ENCODE results near the gene ABCB8.

DNA sequence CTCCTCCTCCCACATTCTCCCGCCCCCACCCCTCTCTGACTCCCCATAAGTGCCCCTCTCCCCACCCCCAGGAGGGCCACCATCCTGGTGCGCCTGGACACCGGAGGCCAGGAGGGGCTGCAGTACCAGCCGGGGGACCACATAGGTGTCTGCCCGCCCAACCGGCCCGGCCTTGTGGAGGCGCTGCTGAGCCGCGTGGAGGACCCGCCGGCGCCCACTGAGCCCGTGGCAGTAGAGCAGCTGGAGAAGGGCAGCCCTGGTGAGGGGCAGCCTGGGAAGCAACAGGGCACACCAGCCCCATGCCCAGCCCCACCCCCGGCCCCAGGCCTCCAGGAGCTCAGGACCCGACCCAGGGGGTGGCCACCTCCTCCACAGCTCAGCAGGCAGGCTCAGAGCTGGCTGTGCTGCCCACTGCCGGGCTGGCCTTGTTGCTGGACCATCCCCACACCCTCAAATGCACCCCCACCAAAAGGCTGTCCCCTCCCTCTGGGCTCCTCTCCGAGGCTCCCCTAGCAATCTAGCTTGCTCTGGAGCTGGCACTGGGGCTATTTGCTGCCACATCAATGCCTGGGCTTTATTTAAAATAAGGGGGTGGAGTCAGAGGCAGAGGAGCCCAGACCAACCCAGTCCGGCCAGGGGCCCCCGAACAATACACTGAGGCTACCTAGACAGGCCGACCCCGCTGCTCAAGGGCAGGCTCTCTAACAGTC, 18.8 kb upstream of the ABCB8 start:
- TF ChIP-seq, protein P1, sequence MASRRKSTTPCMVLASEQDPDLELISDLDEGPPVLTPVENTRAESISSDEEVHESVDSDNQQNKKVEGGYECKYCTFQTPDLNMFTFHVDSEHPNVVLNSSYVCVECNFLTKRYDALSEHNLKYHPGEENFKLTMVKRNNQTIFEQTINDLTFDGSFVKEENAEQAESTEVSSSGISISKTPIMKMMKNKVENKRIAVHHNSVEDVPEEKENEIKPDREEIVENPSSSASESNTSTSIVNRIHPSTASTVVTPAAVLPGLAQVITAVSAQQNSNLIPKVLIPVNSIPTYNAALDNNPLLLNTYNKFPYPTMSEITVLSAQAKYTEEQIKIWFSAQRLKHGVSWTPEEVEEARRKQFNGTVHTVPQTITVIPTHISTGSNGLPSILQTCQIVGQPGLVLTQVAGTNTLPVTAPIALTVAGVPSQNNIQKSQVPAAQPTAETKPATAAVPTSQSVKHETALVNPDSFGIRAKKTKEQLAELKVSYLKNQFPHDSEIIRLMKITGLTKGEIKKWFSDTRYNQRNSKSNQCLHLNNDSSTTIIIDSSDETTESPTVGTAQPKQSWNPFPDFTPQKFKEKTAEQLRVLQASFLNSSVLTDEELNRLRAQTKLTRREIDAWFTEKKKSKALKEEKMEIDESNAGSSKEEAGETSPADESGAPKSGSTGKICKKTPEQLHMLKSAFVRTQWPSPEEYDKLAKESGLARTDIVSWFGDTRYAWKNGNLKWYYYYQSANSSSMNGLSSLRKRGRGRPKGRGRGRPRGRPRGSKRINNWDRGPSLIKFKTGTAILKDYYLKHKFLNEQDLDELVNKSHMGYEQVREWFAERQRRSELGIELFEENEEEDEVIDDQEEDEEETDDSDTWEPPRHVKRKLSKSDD (conservative IDR thresholded peaks at IDR 0.05; ENCODE audit: low read length): no peak
- TF ChIP-seq NR2C2 (CRISPR knock-in tag; IDR thresholded peaks at IDR 0.05) (no peak), NR2C2 (tag; IDR thresholded peaks at IDR 0.05) (no peak), SP1 (CRISPR knock-in tag; IDR thresholded peaks at IDR 0.05) (no peak), CCNT2 (IDR thresholded peaks at IDR 0.05; ENCODE audit: borderline replicate concordance, extremely low read depth, insufficient read length, low read depth, low read length) (peak; percentile 31), PHB (CRISPR knock-in tag; IDR thresholded peaks at IDR 0.05) (no peak), SMC3 (conservative IDR thresholded peaks at IDR 0.05; ENCODE audit: insufficient read depth, low read depth, low read length) (peak; percentile 20; the same call in 1 of the 2 replicates), ZBTB7A (IDR thresholded peaks at IDR 0.05; ENCODE audit: borderline replicate concordance, control insufficient read depth, low read depth, low read length) (peak; percentile 97), MCM2 (IDR thresholded peaks at IDR 0.05; ENCODE audit: low read depth) (no peak), SRSF9 (IDR thresholded peaks at IDR 0.05; ENCODE audit: borderline replicate concordance, low read depth, low read length) (no peak), YY1 (IDR thresholded peaks at IDR 0.05; ENCODE audit: borderline replicate concordance in 1 of 3, control insufficient read depth in 1 of 3, extremely low read depth in 1 of 3, insufficient read depth in 3 of 3, insufficient read length in 1 of 3, insufficient replicate concordance in 2 of 3, low read depth in 1 of 3, low read length in 2 of 3) (peak in 2 of 3 experiments; percentile 17 to 23)
- TF ChIP-seq, protein P2, sequence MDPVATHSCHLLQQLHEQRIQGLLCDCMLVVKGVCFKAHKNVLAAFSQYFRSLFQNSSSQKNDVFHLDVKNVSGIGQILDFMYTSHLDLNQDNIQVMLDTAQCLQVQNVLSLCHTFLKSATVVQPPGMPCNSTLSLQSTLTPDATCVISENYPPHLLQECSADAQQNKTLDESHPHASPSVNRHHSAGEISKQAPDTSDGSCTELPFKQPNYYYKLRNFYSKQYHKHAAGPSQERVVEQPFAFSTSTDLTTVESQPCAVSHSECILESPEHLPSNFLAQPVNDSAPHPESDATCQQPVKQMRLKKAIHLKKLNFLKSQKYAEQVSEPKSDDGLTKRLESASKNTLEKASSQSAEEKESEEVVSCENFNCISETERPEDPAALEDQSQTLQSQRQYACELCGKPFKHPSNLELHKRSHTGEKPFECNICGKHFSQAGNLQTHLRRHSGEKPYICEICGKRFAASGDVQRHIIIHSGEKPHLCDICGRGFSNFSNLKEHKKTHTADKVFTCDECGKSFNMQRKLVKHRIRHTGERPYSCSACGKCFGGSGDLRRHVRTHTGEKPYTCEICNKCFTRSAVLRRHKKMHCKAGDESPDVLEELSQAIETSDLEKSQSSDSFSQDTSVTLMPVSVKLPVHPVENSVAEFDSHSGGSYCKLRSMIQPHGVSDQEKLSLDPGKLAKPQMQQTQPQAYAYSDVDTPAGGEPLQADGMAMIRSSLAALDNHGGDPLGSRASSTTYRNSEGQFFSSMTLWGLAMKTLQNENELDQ (CRISPR knock-in tag; IDR thresholded peaks at IDR 0.05; ENCODE audit: borderline replicate concordance): no peak
- TF ChIP-seq, protein P3, sequence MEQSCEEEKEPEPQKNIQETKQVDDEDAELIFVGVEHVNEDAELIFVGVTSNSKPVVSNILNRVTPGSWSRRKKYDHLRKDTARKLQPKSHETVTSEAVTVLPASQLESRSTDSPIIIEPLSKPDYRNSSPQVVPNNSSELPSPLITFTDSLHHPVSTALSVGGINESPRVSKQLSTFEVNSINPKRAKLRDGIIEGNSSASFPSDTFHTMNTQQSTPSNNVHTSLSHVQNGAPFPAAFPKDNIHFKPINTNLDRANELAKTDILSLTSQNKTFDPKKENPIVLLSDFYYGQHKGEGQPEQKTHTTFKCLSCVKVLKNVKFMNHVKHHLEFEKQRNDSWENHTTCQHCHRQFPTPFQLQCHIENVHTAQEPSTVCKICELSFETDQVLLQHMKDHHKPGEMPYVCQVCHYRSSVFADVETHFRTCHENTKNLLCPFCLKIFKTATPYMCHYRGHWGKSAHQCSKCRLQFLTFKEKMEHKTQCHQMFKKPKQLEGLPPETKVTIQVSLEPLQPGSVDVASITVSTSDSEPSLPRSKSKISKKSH (CRISPR knock-in tag; IDR thresholded peaks at IDR 0.05): no peak

Measured in K562 (cell line).